Astrocyte (in vitro differentiated cells and primary cell): ENCODE measurements around the gene TEF. TPM values are rescaled to one million over a fixed set of nuclear protein-coding genes. Genes with fewer than 3 reads are reported as not detected.

Source experiments
- DNase-seq: peaks from one replicate; pipeline ENCODE4 v3.0.0-alpha.2; 2010; ENCODE audit warnings: low read depth
- FAIRE-seq: peaks from 2 replicates; lab custom pipeline; 2011; peaks lifted over from hg19 to GRCh38; lab: Jason Lieb, UNC
- H2AFZ ChIP-seq: 2 replicates; pipeline ENCODE4 v1.6.0; 2012; ENCODE audit warnings: low read depth, low read length, inconsistent platforms
- H3K27ac ChIP-seq: 2 replicates; pipeline ENCODE4 v1.5.1; 2011; ENCODE audit warnings: low read depth, low read length, inconsistent platforms
- H3K27me3 ChIP-seq: 2 replicates; pipeline ENCODE4 v1.6.0; 2011; ENCODE audit warnings: low read length, inconsistent platforms; ENCODE audit not compliant: insufficient read depth
- H3K36me3 ChIP-seq: 2 replicates; pipeline ENCODE4 v1.5.1; 2011; ENCODE audit warnings: low read length, inconsistent platforms; ENCODE audit not compliant: insufficient read depth
- H3K4me1 ChIP-seq: 2 replicates; pipeline ENCODE4 v1.5.1; 2011; ENCODE audit warnings: low read length, inconsistent platforms; ENCODE audit not compliant: insufficient read depth
- H3K4me2 ChIP-seq: 2 replicates; pipeline ENCODE4 v1.6.0; 2012; ENCODE audit warnings: low read length, inconsistent platforms
- H3K4me3 ChIP-seq: 2 replicates; pipeline ENCODE4 v1.5.1; 2011; ENCODE audit warnings: low read depth, mild to moderate bottlenecking, low read length, inconsistent platforms; ENCODE audit not compliant: insufficient read depth
- H3K79me2 ChIP-seq: 2 replicates; pipeline ENCODE4 v1.6.0; 2012; ENCODE audit warnings: mild to moderate bottlenecking, low read length, inconsistent platforms; ENCODE audit not compliant: insufficient read depth
- H3K9ac ChIP-seq: 2 replicates; pipeline ENCODE4 v1.6.0; 2012; ENCODE audit warnings: mild to moderate bottlenecking, low read length, inconsistent platforms
- H3K9me3 ChIP-seq: 2 replicates; pipeline ENCODE4 v1.5.1; 2012; ENCODE audit warnings: low read depth, mild to moderate bottlenecking, low read length, inconsistent platforms; ENCODE audit not compliant: insufficient read depth
- H4K20me1 ChIP-seq: 2 replicates; pipeline ENCODE4 v1.6.0; 2012; ENCODE audit warnings: low read length, inconsistent platforms; ENCODE audit not compliant: insufficient read depth
- H3K27ac Mint-ChIP-seq: one replicate; pipeline ENCODE4 v1.8.0; 2021; ENCODE audit warnings: mild to moderate bottlenecking, mixed read lengths; ENCODE audit not compliant: unreplicated experiment
- H3K27me3 Mint-ChIP-seq: one replicate; pipeline ENCODE4 v1.8.0; 2021; ENCODE audit warnings: low read depth, mixed read lengths; ENCODE audit not compliant: unreplicated experiment
- H3K36me3 Mint-ChIP-seq: one replicate; pipeline ENCODE4 v1.8.0; 2021; ENCODE audit warnings: low read depth, mixed read lengths; ENCODE audit not compliant: unreplicated experiment
- H3K4me1 Mint-ChIP-seq: one replicate; pipeline ENCODE4 v1.8.0; 2021; ENCODE audit warnings: low read depth, mixed read lengths; ENCODE audit not compliant: unreplicated experiment
- H3K4me3 Mint-ChIP-seq: one replicate; pipeline ENCODE4 v1.8.0; 2021; ENCODE audit warnings: mild to moderate bottlenecking, moderate library complexity, mixed read lengths; ENCODE audit not compliant: unreplicated experiment
- H3K9me3 Mint-ChIP-seq: one replicate; pipeline ENCODE4 v1.8.0; 2021; ENCODE audit warnings: mild to moderate bottlenecking, mixed read lengths; ENCODE audit not compliant: unreplicated experiment
- EZH2 ChIP-seq: IDR thresholded peaks from 2 replicates; pipeline ENCODE4 v1.6.1; 2012; ENCODE audit warnings: mild to moderate bottlenecking, low read length, inconsistent platforms; ENCODE audit not compliant: insufficient read depth
- total RNA-seq: library from RNA; stranded (reverse); gene quantifications from 2 replicates; pipeline ENCODE4 v1.2.1, GENCODE V29; 2021
- TF ChIP-seq, protein P1 (sequence below): IDR thresholded peaks from 2 replicates; pipeline ENCODE4 v1.5.1; 2011; ENCODE audit warnings: low read depth, mild to moderate bottlenecking, inconsistent platforms, low read length, moderate library complexity; ENCODE audit not compliant: insufficient read depth

The TEF gene
- total RNA-seq, 1 donor from 2014 or later, result 6.3 TPM

DNA sequence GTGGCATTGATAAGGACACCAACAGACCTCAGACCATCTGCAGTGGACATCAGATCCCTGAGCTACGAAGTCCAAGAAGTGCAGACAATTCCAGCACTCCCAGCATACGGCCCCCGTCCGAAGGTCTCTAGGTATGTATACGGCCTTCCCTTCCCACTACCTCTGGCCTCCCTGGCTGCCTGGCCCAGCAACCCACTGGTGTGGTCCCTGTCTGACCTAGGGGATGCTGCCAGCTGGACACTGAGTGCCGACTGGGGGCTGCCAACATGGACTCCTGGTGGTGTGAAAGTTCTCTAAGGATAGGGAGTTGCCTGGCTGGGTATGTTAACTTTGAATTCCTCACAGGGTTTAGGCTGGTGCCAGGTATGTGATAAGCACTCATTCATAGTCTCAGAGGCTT, 17.5 kb upstream of the TEF start:
- H3K4me3 ChIP-seq, result no peak overlapping the region
- H3K4me2 ChIP-seq, result no peak overlapping the region
- no peak overlapping the region for H3K9ac ChIP-seq
- H4K20me1 ChIP-seq, result no peaks in the 10 kb centered on the region
- no peak for FAIRE-seq
- no peak for DNase-seq
- Mint-ChIP-seq H3K36me3 (peaks cover 4% of the 10 kb centered on the region), H3K27ac (no peak overlapping the region), H3K4me1 (peaks cover 8% of the 10 kb centered on the region), H3K4me3 (no peak overlapping the region), H3K27me3 (peaks cover 15% of the 10 kb centered on the region), H3K9me3 (no peaks in the 10 kb centered on the region)
- H3K79me2 ChIP-seq, result no peaks in the 10 kb centered on the region
- H3K36me3 ChIP-seq, result no peaks in the 10 kb centered on the region
- peaks cover 14% of the 10 kb centered on the region for H3K4me1 ChIP-seq
- no peak for TF ChIP-seq EZH2
- H3K9me3 ChIP-seq, result peaks cover 3% of the 10 kb centered on the region
- no peak overlapping the region for H2AFZ ChIP-seq
- H3K27me3 ChIP-seq, result no peaks in the 10 kb centered on the region
- no peak overlapping the region for H3K27ac ChIP-seq

DNA sequence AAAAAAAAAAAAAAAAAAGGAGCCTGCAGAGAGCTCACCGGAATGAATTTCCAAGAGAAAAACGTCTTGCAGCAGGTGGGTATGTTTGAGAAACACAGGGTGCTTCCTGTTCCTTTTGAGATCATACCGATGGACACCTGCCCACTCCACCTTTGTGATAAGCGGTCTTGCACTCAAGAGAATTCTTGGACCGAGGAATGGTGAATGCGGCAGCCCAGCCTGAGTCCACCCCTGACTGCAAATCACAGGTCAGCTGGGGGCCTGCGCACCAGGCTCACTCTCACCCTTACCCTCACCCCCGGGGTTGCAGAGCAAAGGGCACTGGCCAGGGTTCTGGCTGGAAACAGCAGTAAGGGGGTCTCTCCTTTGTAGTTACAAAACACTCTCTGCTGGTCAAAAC, 16.8 kb upstream of the TEF start:
- peaks cover 19% of the 10 kb centered on the region for H3K27me3 Mint-ChIP-seq
- no peaks in the 10 kb centered on the region for H3K79me2 ChIP-seq
- FAIRE-seq (no peak), DNase-seq (no peak)
- H3K4me3 ChIP-seq, result no peak overlapping the region
- TF ChIP-seq, protein P1, sequence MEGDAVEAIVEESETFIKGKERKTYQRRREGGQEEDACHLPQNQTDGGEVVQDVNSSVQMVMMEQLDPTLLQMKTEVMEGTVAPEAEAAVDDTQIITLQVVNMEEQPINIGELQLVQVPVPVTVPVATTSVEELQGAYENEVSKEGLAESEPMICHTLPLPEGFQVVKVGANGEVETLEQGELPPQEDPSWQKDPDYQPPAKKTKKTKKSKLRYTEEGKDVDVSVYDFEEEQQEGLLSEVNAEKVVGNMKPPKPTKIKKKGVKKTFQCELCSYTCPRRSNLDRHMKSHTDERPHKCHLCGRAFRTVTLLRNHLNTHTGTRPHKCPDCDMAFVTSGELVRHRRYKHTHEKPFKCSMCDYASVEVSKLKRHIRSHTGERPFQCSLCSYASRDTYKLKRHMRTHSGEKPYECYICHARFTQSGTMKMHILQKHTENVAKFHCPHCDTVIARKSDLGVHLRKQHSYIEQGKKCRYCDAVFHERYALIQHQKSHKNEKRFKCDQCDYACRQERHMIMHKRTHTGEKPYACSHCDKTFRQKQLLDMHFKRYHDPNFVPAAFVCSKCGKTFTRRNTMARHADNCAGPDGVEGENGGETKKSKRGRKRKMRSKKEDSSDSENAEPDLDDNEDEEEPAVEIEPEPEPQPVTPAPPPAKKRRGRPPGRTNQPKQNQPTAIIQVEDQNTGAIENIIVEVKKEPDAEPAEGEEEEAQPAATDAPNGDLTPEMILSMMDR, result no peak
- TF ChIP-seq EZH2, result no peak
- H3K27ac Mint-ChIP-seq, result no peak overlapping the region
- peaks cover 3% of the 10 kb centered on the region for H3K4me1 Mint-ChIP-seq
- no peak overlapping the region for H3K27ac ChIP-seq
- H3K36me3 Mint-ChIP-seq, result peaks cover 4% of the 10 kb centered on the region
- H2AFZ ChIP-seq, result no peak overlapping the region
- H3K4me1 ChIP-seq, result peaks cover 14% of the 10 kb centered on the region
- no peaks in the 10 kb centered on the region for H3K9me3 Mint-ChIP-seq
- no peak overlapping the region for H3K9ac ChIP-seq
- peaks cover 3% of the 10 kb centered on the region for H3K9me3 ChIP-seq
- no peak overlapping the region for H3K4me2 ChIP-seq
- H3K27me3 ChIP-seq, result no peaks in the 10 kb centered on the region
- H4K20me1 ChIP-seq, result no peaks in the 10 kb centered on the region
- no peak overlapping the region for H3K4me3 Mint-ChIP-seq
- H3K36me3 ChIP-seq, result no peaks in the 10 kb centered on the region

DNA sequence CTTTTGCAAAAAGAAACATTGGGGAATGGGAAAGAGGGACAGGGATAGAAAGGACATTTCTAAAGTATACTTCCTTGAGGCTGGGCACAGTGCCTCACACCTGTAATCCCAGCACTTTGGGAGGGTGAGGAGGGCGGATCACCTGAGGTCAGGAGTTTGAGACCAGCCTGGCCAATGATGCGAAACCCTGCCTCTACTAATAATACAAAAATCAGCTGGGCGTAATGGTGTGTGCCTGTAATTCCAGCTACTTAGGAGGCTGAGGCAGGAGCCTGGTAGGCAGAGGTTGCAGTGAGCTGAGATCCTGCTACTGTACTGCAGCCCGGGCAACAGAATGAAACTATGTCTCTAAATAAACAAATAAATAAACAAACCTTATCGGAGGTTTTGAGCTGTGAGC, 16.3 kb upstream of the TEF start:
- no peak overlapping the region for H3K27ac Mint-ChIP-seq
- H3K9me3 Mint-ChIP-seq, result no peaks in the 10 kb centered on the region
- H2AFZ ChIP-seq, result no peak overlapping the region
- no peak overlapping the region for H3K4me2 ChIP-seq
- peaks cover 3% of the 10 kb centered on the region for H3K9me3 ChIP-seq
- H3K36me3 ChIP-seq, result no peaks in the 10 kb centered on the region
- H4K20me1 ChIP-seq, result no peaks in the 10 kb centered on the region
- no peak for DNase-seq
- peaks cover 4% of the 10 kb centered on the region for H3K36me3 Mint-ChIP-seq
- H3K4me3 Mint-ChIP-seq, result no peak overlapping the region
- H3K27me3 Mint-ChIP-seq, result peaks cover 20% of the 10 kb centered on the region
- H3K4me3 ChIP-seq, result no peak overlapping the region
- H3K4me1 Mint-ChIP-seq, result no peaks in the 10 kb centered on the region
- H3K27me3 ChIP-seq, result no peaks in the 10 kb centered on the region
- no peak overlapping the region for H3K9ac ChIP-seq
- H3K4me1 ChIP-seq, result peaks cover 14% of the 10 kb centered on the region
- TF ChIP-seq, protein P1, result no peak
- no peak for TF ChIP-seq EZH2
- no peak overlapping the region for H3K27ac ChIP-seq
- FAIRE-seq, result no peak
- no peaks in the 10 kb centered on the region for H3K79me2 ChIP-seq
